Middle frontal gyrus (tissue), 1 donor: ENCODE data around the gene EPM2AIP1.
A peak's percentile ranks its signal among the peaks of the same experiment; 100 is the strongest.
"Not testable (repeated sequence)": the region's sequence is repeated elsewhere in the genome, so short reads cannot be mapped to it uniquely, and the experiment has no call there.

Experiments used
- DNase-seq: peaks from one replicate; pipeline ENCODE4 v3.0.0-alpha.2; 2015; ENCODE audit warnings: low spot score; ENCODE audit errors: extremely low spot score

EPM2AIP1 gene

GRCh38 chr3:36992806-36993325 is at the start of gene EPM2AIP1:
TSS of gene EPM2AIP1 (minus strand) at chr3:36993131. CDS start at chr3:36993077, 54 bp downstream.
- DNase-seq, result no peak

- DNase-seq, result not testable (repeated sequence)
These were observed 49.8 kb upstream of the EPM2AIP1 start for GRCh38 chr3:37042712-37043111.

GRCh38 chr3:37041546-37042195 is 48.7 kb upstream of the EPM2AIP1 start:
- no peak for DNase-seq

- DNase-seq, result no peak
These were observed 47.3 kb upstream of the EPM2AIP1 start for GRCh38 chr3:37040231-37040630.

- no peak for DNase-seq
These were observed 46.4 kb upstream of the EPM2AIP1 start for GRCh38 chr3:37039161-37039846.

GRCh38 chr3:37037352-37037751 is 44.4 kb upstream of the EPM2AIP1 start:
- DNase-seq, result no peak

- peak; percentile 20 for DNase-seq
These were observed 40.0 kb upstream of the EPM2AIP1 start for GRCh38 chr3:37032961-37033360.

GRCh38 chr3:37031096-37031682 is 38.3 kb upstream of the EPM2AIP1 start:
- DNase-seq, result no peak

GRCh38 chr3:37030588-37030987 is 37.7 kb upstream of the EPM2AIP1 start:
- DNase-seq, result no peak

GRCh38 chr3:37029516-37030163 is 36.7 kb upstream of the EPM2AIP1 start:
- no peak for DNase-seq

GRCh38 chr3:37029111-37029510 is 36.2 kb upstream of the EPM2AIP1 start:
- DNase-seq, result no peak

GRCh38 chr3:37028329-37028728 is 35.4 kb upstream of the EPM2AIP1 start:
- DNase-seq, result no peak

GRCh38 chr3:37026851-37027250 is 33.9 kb upstream of the EPM2AIP1 start:
- DNase-seq, result no peak

- no peak for DNase-seq
These were observed 32.8 kb upstream of the EPM2AIP1 start for GRCh38 chr3:37025561-37026335.

- DNase-seq, result no peak
These were observed 32.0 kb upstream of the EPM2AIP1 start for GRCh38 chr3:37024820-37025405.

GRCh38 chr3:37024092-37024491 is 31.2 kb upstream of the EPM2AIP1 start:
- DNase-seq, result no peak

GRCh38 chr3:37017683-37018082 is 24.8 kb upstream of the EPM2AIP1 start:
- DNase-seq, result no peak

- DNase-seq, result no peak
These were observed 24.0 kb upstream of the EPM2AIP1 start for GRCh38 chr3:37016903-37017302.

- DNase-seq, result no peak
These were observed 22.7 kb upstream of the EPM2AIP1 start for GRCh38 chr3:37015642-37016041.

GRCh38 chr3:37014620-37015019 is 21.7 kb upstream of the EPM2AIP1 start:
- DNase-seq, result no peak
